Hepatocyte (in vitro differentiated cells): ENCODE results near the gene HOXC9.

Source experiments
- CTCF ChIP-seq: fragments of 200-600 bp; sonication (generic); IDR thresholded peaks from 2 replicates; pipeline ENCODE4 v1.5.1; 2016; ENCODE audit warnings: antibody characterized with exemption, mild to moderate bottlenecking; ENCODE audit not compliant: poor library complexity
- EZH2 ChIP-seq: fragments of 200-600 bp; sonication (generic); IDR thresholded peaks from 2 replicates; pipeline ENCODE4 v1.6.1; 2016; ENCODE audit warnings: antibody characterized with exemption, mild to moderate bottlenecking, borderline replicate concordance
- EZH2phosphoT487 ChIP-seq: fragments of 200-600 bp; sonication (generic); IDR thresholded peaks from one replicate; pipeline ENCODE4 v1.6.1; 2018; ENCODE audit warnings: antibody characterized with exemption, mild to moderate bottlenecking, low read depth, moderate library complexity; ENCODE audit not compliant: unreplicated experiment, severe bottlenecking

DNA sequence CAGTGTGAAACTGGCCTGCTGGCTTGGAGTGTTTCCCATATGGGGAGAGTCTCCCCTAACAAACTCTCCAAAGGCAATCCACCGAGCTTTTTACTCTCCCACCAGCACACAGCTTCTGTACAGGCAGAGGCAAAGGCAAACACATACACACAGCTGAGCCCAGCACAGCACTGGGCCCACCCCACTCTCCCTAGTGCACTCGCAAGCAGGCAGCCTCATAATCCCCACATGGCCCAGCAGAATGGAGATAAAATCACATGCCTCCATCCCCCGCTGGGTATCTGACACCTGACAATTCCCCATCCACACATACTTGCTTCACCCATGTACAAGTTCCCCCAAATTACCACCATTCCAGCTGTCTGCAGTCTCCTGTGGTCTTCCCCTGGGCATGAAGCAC, 41.8 kb upstream of the HOXC9 start:
- TF ChIP-seq CTCF (no peak), EZH2 (no peak), EZH2phosphoT487 (no peak)
